ENCODE measurements around the gene SP110. TPM values are rescaled to one million over a fixed set of nuclear protein-coding genes. Genes with fewer than 3 reads are reported as not detected.

Gene SP110
- total and polyA plus RNA-seq, 2 experiments from 2014 or later, result 2.3 to 8.2 TPM

GRCh38 chr2:230246206-230246605 is 26.4 kb upstream of the SP110 start:
- peaks cover 10% of the 10 kb centered on the region for H3K9me2 ChIP-seq (ENCODE audit: insufficient read depth)
- H3K9me3 Mint-ChIP-seq, result no peaks in the 10 kb centered on the region
- ATAC-seq, result no peak

More at GRCh38 chr2:230246206-230246605, 26.4 kb upstream of the SP110 start:
- no peak overlapping the region for H3K4me3 ChIP-seq
- no peaks in the 10 kb centered on the region for H3K79me2 ChIP-seq (replicated peaks; ENCODE audit: insufficient read depth)
- TF ChIP-seq EZH2phosphoT487 (IDR thresholded peaks at IDR 0.05; ENCODE audit: unreplicated experiment) (no peak), EZH2 (IDR thresholded peaks at IDR 0.05; ENCODE audit: low read depth, unreplicated experiment) (no peak), ZNF331 (CRISPR knock-in tag; IDR thresholded peaks at IDR 0.05; ENCODE audit: low read depth) (no peak), ZNF462 (CRISPR knock-in tag; IDR thresholded peaks at IDR 0.05) (no peak), ETS1 (IDR thresholded peaks at IDR 0.05) (no peak), NANOG (IDR thresholded peaks at IDR 0.05; ENCODE audit: borderline replicate concordance) (no peak), JUNB (IDR thresholded peaks at IDR 0.05; ENCODE audit: unreplicated experiment) (no peak), STAT1 (IDR thresholded peaks at IDR 0.05; ENCODE audit: unreplicated experiment) (no peak), REST (IDR thresholded peaks at IDR 0.05; ENCODE audit: unreplicated experiment) (no peak), POLR2AphosphoS5 (IDR thresholded peaks at IDR 0.05; ENCODE audit: low read depth) (no peak), ZNF114 (CRISPR knock-in tag; IDR thresholded peaks at IDR 0.05) (no peak), CTCF (conservative IDR thresholded peaks at IDR 0.05; ENCODE audit: low read depth in 2 of 2) (no peak)
- Mint-ChIP-seq H3K27me3 (ENCODE audit: insufficient read depth, low read depth, poor library complexity) (no peaks in the 10 kb centered on the region), H3K27ac (no peak overlapping the region), H3K4me3 (no peak overlapping the region), H3K36me3 (ENCODE audit: low read depth) (no peaks in the 10 kb centered on the region), H3K4me1 (no peaks in the 10 kb centered on the region)
- no peak for DNase-seq (ENCODE audit: low spot score)
- no peak overlapping the region for H3K4me2 ChIP-seq
- no peaks in the 10 kb centered on the region for H3K4me1 ChIP-seq (ENCODE audit: insufficient read depth)
- no peaks in the 10 kb centered on the region for H4K20me1 ChIP-seq (replicated peaks; ENCODE audit: insufficient read depth)
- no peak overlapping the region for H3K27ac ChIP-seq (ENCODE audit: low read depth)
- H3K27me3 ChIP-seq (ENCODE audit: insufficient read depth), result no peaks in the 10 kb centered on the region
- no peaks in the 10 kb centered on the region for H3K36me3 ChIP-seq (ENCODE audit: insufficient read depth)
- no peaks in the 10 kb centered on the region for H3F3A ChIP-seq (replicated peaks; ENCODE audit: low read depth)
- no peak overlapping the region for H2AFZ ChIP-seq

Measured in GM23338 (cell line).